Measurements from ENCODE around the gene CNN1. TPM values are rescaled to one million over a fixed set of nuclear protein-coding genes. Genes with fewer than 3 reads are reported as not detected.

Gene CNN1
- total RNA-seq, 1 donor from 2014 or later: 3.2 TPM

DNA sequence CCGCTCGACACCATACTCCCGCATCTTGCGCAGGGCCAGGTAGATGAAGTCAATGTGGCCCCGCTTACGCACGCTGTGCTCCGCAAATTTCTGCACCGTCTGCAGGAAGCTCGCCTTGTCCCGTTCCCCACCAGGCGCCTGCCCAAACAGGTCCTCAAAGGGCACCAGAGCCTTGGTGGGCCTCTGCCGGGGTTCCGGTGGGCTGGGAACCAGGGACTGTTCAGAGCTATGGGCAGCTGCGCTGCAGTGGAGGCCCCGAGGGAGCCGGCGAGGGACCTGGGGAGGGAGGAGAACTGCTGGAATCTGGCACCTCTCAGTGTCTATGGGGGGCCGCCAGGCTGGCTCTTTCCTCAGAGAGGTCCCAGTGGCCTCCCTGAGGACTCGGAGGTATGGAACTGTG is 24.7 kb upstream of the CNN1 start:
- peaks cover 8% of the 10 kb centered on the region for H3K36me3 Mint-ChIP-seq (ENCODE audit: insufficient read depth)
- no peak overlapping the region for H3K4me3 Mint-ChIP-seq (ENCODE audit: low read depth)
- no peaks in the 10 kb centered on the region for H3K27me3 Mint-ChIP-seq
- H3K4me1 Mint-ChIP-seq (ENCODE audit: low read depth): no peaks in the 10 kb centered on the region
- TF ChIP-seq, protein P1, sequence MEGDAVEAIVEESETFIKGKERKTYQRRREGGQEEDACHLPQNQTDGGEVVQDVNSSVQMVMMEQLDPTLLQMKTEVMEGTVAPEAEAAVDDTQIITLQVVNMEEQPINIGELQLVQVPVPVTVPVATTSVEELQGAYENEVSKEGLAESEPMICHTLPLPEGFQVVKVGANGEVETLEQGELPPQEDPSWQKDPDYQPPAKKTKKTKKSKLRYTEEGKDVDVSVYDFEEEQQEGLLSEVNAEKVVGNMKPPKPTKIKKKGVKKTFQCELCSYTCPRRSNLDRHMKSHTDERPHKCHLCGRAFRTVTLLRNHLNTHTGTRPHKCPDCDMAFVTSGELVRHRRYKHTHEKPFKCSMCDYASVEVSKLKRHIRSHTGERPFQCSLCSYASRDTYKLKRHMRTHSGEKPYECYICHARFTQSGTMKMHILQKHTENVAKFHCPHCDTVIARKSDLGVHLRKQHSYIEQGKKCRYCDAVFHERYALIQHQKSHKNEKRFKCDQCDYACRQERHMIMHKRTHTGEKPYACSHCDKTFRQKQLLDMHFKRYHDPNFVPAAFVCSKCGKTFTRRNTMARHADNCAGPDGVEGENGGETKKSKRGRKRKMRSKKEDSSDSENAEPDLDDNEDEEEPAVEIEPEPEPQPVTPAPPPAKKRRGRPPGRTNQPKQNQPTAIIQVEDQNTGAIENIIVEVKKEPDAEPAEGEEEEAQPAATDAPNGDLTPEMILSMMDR (IDR thresholded peaks at IDR 0.05; ENCODE audit: unreplicated experiment): no peak
- H3K27ac Mint-ChIP-seq: no peak overlapping the region
- no peaks in the 10 kb centered on the region for H3K9me3 Mint-ChIP-seq (ENCODE audit: low read depth)
- no peak for DNase-seq (ENCODE audit: low spot score, unreplicated experiment)

DNA sequence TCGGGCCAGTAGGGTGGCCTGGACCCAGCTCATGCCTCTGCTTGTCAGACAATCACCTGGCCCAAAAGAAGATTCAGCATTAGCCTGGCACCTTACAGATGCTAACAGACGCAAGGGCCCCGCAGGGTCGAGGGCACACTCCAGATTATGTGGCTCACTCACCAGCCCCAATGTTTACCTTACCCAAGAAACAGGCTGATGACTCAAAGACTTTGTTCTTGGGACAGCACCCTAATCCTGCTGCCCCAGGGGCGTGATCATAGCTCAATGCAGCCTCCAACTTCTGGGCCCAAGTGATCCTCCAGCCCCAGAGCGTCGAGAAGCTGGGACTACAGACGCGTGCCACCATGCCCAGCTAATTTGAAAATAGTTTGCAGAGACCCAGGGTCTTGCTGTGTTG is 19.5 kb upstream of the CNN1 start:
- no peak for DNase-seq (ENCODE audit: low spot score, unreplicated experiment)
- H3K4me1 Mint-ChIP-seq (ENCODE audit: low read depth): no peaks in the 10 kb centered on the region
- no peaks in the 10 kb centered on the region for H3K9me3 Mint-ChIP-seq (ENCODE audit: low read depth)
- H3K4me3 Mint-ChIP-seq (ENCODE audit: low read depth): no peak overlapping the region
- TF ChIP-seq, protein P1 (IDR thresholded peaks at IDR 0.05; ENCODE audit: unreplicated experiment): no peak
- H3K27ac Mint-ChIP-seq: no peak overlapping the region
- H3K27me3 Mint-ChIP-seq: no peaks in the 10 kb centered on the region
- H3K36me3 Mint-ChIP-seq (ENCODE audit: insufficient read depth): peaks cover 4% of the 10 kb centered on the region

DNA sequence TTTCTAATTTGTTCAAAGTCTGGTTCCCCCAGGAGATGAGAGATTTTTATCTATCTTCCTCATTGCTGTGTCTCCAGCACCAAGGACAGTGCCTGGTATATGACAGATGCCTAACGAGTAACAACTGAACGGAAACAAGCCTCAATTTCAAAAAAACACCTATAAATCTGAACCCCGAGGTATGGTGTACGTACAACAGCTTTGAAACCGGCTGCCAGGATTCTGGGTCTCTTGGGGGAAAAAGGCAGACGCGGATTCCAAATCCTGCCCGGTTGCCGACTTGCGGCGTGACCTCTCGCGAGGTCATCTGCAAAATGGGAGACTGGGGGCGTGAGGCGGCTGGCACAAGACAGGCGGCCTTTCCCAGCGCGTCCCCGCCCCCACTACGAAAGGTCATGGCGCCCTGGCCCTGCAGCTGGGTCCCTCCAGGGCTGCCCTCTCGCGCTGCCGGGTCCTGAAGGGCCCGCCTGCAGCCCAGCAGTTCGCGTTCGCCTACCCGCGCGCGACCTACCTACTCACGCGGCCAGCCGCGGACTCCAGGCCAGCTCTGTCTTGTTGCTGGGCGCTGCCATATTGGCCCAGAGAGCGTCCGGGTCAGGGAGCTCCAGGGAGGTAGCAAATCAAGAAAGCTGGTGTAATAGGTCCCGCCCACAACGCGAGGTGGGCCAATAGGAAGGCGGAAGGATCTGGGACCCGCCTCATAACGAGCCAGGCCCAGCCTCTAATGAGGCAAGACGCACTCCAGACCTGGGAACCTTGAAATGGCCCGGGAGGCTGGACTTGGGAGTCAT is 9.9 kb upstream of the CNN1 start, which contains the start of gene ECSIT:
Gene ECSIT, minus strand, starts transcription at position 584 of the 791 bp plus-strand sequence. CDS start 9,964 bp downstream, outside the sequence.
- peak within 1 kb of the TSS; percentile 97 for H3K4me3 Mint-ChIP-seq (ENCODE audit: low read depth)
- H3K9me3 Mint-ChIP-seq (ENCODE audit: low read depth): no peaks in the 10 kb centered on the region
- H3K27ac Mint-ChIP-seq: peak within 1 kb of the TSS; percentile 96
- TF ChIP-seq, protein P1 (IDR thresholded peaks at IDR 0.05; ENCODE audit: unreplicated experiment): no peak
- peaks cover 10% of the 10 kb centered on the region for H3K4me1 Mint-ChIP-seq (ENCODE audit: low read depth)
- H3K27me3 Mint-ChIP-seq: peaks cover 4% of the 10 kb centered on the region
- no peaks in the 10 kb centered on the region for H3K36me3 Mint-ChIP-seq (ENCODE audit: insufficient read depth)
- DNase-seq (ENCODE audit: low spot score, unreplicated experiment): peak; percentile 88

DNA sequence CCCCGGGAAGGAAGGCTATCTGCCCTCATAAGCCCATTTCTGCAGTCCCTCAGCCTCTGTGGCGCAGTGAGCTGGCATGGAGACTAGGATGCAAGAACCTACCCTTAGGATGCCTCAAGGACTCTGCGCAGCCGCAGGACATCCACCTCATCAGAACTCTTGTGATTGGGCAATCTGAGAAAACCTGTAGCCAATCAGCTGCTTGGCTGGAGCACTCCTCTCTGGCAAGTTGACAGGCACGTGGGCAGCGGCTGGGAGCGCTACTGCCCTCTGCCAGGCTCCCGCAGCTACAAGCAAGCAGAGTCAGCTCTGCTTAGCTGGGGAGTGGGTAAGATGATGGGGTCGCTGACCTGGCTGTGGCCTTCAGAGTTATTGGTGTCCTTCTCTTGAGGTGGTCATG is 8.2 kb upstream of the CNN1 start:
- TF ChIP-seq, protein P1 (IDR thresholded peaks at IDR 0.05; ENCODE audit: unreplicated experiment): peak; percentile 16
- Mint-ChIP-seq H3K4me3 (ENCODE audit: low read depth) (no peak overlapping the region), H3K4me1 (ENCODE audit: low read depth) (peaks cover 11% of the 10 kb centered on the region), H3K9me3 (ENCODE audit: low read depth) (no peaks in the 10 kb centered on the region), H3K27me3 (peaks cover 17% of the 10 kb centered on the region), H3K27ac (no peak overlapping the region), H3K36me3 (ENCODE audit: insufficient read depth) (no peaks in the 10 kb centered on the region)
- DNase-seq (ENCODE audit: low spot score, unreplicated experiment): no peak

DNA sequence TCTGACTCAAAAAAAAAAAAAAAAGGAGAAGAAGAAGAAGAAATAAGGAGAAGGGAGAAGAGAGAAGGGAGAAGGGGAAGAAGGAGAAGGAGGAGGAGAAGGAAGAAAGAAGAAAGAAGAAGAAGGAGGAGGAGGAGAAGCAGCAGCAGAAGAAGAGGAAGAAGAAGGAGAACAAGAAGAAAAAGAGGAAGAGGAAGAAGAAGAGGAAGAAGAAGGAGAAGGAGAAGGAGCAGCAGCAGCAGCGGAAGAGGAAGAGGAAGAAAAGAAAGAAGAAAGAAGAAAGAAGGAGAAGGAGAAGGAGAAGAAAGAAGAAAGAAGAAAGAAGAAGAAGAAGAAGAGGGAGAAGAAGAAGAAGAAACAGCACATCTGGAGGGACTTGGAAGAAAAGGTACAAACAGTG is 4.1 kb upstream of the CNN1 start:
- Mint-ChIP-seq H3K4me1 (ENCODE audit: low read depth) (peaks cover 7% of the 10 kb centered on the region), H3K4me3 (ENCODE audit: low read depth) (no peak overlapping the region), H3K36me3 (ENCODE audit: insufficient read depth) (no peaks in the 10 kb centered on the region), H3K9me3 (ENCODE audit: low read depth) (no peaks in the 10 kb centered on the region), H3K27me3 (peaks cover 33% of the 10 kb centered on the region), H3K27ac (peak overlapping the region; percentile 19)
- no peak for DNase-seq (ENCODE audit: low spot score, unreplicated experiment)
- TF ChIP-seq, protein P1 (IDR thresholded peaks at IDR 0.05; ENCODE audit: unreplicated experiment): no peak
